SK-N-SH (cell line): Measurements from ENCODE around the gene SERPINB12.

Source experiments
- ELF1 ChIP-seq: IDR thresholded peaks from 2 replicates; pipeline ENCODE4 v1.4.0; 2012
- EP300 ChIP-seq, 2 experiments: IDR thresholded peaks; 2 replicates each; pipeline versions ENCODE4 v1.4.0 to v1.6.1; 2012; ENCODE audit warnings: borderline replicate concordance in 1 of 2, low read depth in 1 of 2, low read length in 1 of 2
- EZH2phosphoT487 ChIP-seq: fragments of 200-600 bp; sonication (generic); IDR thresholded peaks from 2 replicates; pipeline ENCODE4 v1.6.1; 2017; ENCODE audit warnings: low read depth, mixed run types, mild to moderate bottlenecking, antibody characterized with exemption, moderate library complexity, borderline replicate concordance
- MXI1 ChIP-seq: IDR thresholded peaks from 2 replicates; pipeline ENCODE4 v1.6.1; 2012; ENCODE audit warnings: mild to moderate bottlenecking, low read depth, low read length, improper control_type of control experiment
- POLR2AphosphoS5 ChIP-seq: IDR thresholded peaks from 2 replicates; pipeline ENCODE4 v1.6.1; 2012; ENCODE audit warnings: low read depth, low read length
- RXRA ChIP-seq: IDR thresholded peaks from 2 replicates; pipeline ENCODE4 v1.4.0; 2012; ENCODE audit warnings: low read depth, mild to moderate bottlenecking, borderline replicate concordance
- YY1 ChIP-seq: IDR thresholded peaks from 2 replicates; pipeline ENCODE4 v1.4.0; 2012; ENCODE audit warnings: low read depth, mild to moderate bottlenecking
- TF ChIP-seq, protein P1 (sequence below): fragments of 200-600 bp; sonication (generic); IDR thresholded peaks from 2 replicates; pipeline ENCODE4 v1.6.1; 2017; ENCODE audit warnings: antibody characterized with exemption, mild to moderate bottlenecking, moderate library complexity
- TF ChIP-seq, protein P2 (sequence below): IDR thresholded peaks from 2 replicates; pipeline ENCODE4 v1.6.1; 2012; ENCODE audit warnings: mild to moderate bottlenecking, low read depth, low read length, moderate library complexity
- TF ChIP-seq, protein P3 (sequence below): IDR thresholded peaks from 2 replicates; pipeline ENCODE4 v1.4.0; 2012; ENCODE audit warnings: low read depth

DNA sequence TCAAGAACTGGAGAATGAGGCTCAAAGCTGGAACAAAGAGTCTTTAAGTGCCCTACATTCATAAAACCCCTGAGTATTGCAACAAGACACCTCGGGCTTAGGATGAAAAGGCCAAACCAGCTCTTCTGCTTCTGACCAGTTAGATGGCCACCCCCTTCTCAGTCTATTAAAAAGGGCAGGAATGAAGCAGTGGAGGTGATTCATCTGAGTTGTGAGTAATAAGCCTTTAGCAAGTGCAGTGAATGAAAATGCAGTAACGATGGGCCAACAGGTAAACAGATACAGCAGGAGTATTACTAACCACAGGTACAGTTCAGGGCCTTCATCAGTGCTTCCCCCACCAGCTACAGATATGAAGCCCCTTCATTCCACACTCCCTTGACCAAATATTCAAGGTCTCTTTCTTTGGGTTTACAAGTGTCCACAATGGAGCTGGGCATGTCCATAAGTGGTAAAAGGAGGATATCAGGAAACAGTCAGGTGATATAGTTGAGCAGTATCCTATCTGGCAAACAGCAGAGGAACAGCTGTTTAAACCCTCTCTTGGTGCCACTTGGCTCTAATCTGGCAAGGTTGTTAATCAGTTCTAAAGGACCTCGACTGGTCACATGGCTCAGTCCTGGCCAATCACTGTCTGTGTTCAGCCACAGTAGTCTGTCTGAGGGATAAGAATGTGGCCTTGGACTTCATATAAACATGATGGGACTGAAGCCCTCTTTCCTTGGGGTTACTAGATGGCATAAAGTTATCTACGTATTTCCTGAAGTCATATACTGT lies 62.8 kb downstream of the SERPINB12 start:
- TF ChIP-seq, protein P1, sequence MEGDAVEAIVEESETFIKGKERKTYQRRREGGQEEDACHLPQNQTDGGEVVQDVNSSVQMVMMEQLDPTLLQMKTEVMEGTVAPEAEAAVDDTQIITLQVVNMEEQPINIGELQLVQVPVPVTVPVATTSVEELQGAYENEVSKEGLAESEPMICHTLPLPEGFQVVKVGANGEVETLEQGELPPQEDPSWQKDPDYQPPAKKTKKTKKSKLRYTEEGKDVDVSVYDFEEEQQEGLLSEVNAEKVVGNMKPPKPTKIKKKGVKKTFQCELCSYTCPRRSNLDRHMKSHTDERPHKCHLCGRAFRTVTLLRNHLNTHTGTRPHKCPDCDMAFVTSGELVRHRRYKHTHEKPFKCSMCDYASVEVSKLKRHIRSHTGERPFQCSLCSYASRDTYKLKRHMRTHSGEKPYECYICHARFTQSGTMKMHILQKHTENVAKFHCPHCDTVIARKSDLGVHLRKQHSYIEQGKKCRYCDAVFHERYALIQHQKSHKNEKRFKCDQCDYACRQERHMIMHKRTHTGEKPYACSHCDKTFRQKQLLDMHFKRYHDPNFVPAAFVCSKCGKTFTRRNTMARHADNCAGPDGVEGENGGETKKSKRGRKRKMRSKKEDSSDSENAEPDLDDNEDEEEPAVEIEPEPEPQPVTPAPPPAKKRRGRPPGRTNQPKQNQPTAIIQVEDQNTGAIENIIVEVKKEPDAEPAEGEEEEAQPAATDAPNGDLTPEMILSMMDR, result no peak
- TF ChIP-seq EZH2phosphoT487 (no peak), POLR2AphosphoS5 (no peak), ELF1 (no peak), RXRA (no peak), MXI1 (no peak), EP300 (IDR thresholded peaks at IDR 0.05; ENCODE audit: borderline replicate concordance in 1 of 2, low read depth in 1 of 2, low read length in 1 of 2) (no peak), YY1 (no peak)
- TF ChIP-seq, protein P2, sequence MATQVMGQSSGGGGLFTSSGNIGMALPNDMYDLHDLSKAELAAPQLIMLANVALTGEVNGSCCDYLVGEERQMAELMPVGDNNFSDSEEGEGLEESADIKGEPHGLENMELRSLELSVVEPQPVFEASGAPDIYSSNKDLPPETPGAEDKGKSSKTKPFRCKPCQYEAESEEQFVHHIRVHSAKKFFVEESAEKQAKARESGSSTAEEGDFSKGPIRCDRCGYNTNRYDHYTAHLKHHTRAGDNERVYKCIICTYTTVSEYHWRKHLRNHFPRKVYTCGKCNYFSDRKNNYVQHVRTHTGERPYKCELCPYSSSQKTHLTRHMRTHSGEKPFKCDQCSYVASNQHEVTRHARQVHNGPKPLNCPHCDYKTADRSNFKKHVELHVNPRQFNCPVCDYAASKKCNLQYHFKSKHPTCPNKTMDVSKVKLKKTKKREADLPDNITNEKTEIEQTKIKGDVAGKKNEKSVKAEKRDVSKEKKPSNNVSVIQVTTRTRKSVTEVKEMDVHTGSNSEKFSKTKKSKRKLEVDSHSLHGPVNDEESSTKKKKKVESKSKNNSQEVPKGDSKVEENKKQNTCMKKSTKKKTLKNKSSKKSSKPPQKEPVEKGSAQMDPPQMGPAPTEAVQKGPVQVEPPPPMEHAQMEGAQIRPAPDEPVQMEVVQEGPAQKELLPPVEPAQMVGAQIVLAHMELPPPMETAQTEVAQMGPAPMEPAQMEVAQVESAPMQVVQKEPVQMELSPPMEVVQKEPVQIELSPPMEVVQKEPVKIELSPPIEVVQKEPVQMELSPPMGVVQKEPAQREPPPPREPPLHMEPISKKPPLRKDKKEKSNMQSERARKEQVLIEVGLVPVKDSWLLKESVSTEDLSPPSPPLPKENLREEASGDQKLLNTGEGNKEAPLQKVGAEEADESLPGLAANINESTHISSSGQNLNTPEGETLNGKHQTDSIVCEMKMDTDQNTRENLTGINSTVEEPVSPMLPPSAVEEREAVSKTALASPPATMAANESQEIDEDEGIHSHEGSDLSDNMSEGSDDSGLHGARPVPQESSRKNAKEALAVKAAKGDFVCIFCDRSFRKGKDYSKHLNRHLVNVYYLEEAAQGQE, result no peak
- TF ChIP-seq, protein P3, sequence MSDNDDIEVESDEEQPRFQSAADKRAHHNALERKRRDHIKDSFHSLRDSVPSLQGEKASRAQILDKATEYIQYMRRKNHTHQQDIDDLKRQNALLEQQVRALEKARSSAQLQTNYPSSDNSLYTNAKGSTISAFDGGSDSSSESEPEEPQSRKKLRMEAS, result no peak
